ENCODE data around the gene FHL2.

DNA sequence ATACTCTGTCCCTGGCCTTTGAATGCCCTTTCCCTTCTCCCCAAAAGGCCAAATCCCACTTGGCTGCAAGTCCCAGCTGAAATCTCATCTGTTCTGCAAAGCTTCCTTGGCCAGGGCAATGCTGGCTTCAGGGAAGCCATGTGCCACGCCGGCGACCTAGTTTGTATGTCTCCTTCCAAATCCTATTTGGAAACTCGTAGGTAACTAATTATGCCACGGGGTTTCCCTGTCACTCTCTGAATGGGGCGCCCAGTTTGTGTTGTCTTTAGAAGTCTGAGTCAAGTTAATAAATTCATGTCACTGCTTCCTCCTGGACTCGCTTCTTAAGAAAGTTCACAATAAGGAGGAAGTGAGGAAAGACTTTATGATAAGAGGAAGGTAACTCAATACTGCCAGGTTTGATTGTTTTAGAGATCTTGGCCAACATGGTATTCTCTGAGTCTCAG is 19.1 kb downstream of the FHL2 start:
- TF ChIP-seq, protein P1, sequence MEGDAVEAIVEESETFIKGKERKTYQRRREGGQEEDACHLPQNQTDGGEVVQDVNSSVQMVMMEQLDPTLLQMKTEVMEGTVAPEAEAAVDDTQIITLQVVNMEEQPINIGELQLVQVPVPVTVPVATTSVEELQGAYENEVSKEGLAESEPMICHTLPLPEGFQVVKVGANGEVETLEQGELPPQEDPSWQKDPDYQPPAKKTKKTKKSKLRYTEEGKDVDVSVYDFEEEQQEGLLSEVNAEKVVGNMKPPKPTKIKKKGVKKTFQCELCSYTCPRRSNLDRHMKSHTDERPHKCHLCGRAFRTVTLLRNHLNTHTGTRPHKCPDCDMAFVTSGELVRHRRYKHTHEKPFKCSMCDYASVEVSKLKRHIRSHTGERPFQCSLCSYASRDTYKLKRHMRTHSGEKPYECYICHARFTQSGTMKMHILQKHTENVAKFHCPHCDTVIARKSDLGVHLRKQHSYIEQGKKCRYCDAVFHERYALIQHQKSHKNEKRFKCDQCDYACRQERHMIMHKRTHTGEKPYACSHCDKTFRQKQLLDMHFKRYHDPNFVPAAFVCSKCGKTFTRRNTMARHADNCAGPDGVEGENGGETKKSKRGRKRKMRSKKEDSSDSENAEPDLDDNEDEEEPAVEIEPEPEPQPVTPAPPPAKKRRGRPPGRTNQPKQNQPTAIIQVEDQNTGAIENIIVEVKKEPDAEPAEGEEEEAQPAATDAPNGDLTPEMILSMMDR (CRISPR knock-in tag; IDR thresholded peaks at IDR 0.05), result no peak
- TF ChIP-seq, protein P2, sequence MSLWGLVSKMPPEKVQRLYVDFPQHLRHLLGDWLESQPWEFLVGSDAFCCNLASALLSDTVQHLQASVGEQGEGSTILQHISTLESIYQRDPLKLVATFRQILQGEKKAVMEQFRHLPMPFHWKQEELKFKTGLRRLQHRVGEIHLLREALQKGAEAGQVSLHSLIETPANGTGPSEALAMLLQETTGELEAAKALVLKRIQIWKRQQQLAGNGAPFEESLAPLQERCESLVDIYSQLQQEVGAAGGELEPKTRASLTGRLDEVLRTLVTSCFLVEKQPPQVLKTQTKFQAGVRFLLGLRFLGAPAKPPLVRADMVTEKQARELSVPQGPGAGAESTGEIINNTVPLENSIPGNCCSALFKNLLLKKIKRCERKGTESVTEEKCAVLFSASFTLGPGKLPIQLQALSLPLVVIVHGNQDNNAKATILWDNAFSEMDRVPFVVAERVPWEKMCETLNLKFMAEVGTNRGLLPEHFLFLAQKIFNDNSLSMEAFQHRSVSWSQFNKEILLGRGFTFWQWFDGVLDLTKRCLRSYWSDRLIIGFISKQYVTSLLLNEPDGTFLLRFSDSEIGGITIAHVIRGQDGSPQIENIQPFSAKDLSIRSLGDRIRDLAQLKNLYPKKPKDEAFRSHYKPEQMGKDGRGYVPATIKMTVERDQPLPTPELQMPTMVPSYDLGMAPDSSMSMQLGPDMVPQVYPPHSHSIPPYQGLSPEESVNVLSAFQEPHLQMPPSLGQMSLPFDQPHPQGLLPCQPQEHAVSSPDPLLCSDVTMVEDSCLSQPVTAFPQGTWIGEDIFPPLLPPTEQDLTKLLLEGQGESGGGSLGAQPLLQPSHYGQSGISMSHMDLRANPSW (CRISPR knock-in tag; IDR thresholded peaks at IDR 0.05; ENCODE audit: borderline replicate concordance), result no peak

Data from HepG2 (cell line).